Testis (tissue), 3 donors: Measurements from ENCODE around the gene C4BPB. TPM values are rescaled to one million over a fixed set of nuclear protein-coding genes. Genes with fewer than 3 reads are reported as not detected.

Experiments used
- DNase-seq: peaks from one replicate; pipeline ENCODE4 v3.0.0-alpha.2; 2019
- H3K27ac ChIP-seq, 2 donors: fragments of 200-600 bp; sonication (generic); one replicate each; pipeline ENCODE4 v1.5.1; 2019
- H3K27me3 ChIP-seq: fragments of 200-600 bp; sonication (generic); one replicate; pipeline ENCODE4 v1.5.1; 2019
- H3K36me3 ChIP-seq: fragments of 200-600 bp; sonication (generic); one replicate; pipeline ENCODE4 v1.5.1; 2017; ENCODE audit warnings: low read depth; ENCODE audit errors: missing control alignments
- H3K4me1 ChIP-seq: fragments of 200-600 bp; sonication (generic); one replicate; pipeline ENCODE4 v1.5.1; 2019
- H3K4me3 ChIP-seq, 2 donors: fragments of 200-600 bp; sonication (generic); one replicate each; pipeline ENCODE4 v1.5.1; 2017 to 2019
- H3K9me3 ChIP-seq: fragments of 200-600 bp; sonication (generic); one replicate; pipeline ENCODE4 v1.5.1; 2017
- CTCF ChIP-seq, 3 experiments: fragments of 450-650 bp in 2 of 3; fragments of 200-600 bp in 1 of 3; sonication (generic) in 1 of 3; IDR thresholded peaks; one replicate each; pipeline ENCODE4 v1.5.1; 2016 to 2019; ENCODE audit warnings: antibody characterized with exemption in 3 of 3, mild to moderate bottlenecking in 2 of 3, moderate library complexity in 1 of 3
- POLR2A ChIP-seq: fragments of 450-650 bp; IDR thresholded peaks from one replicate; pipeline ENCODE4 v1.6.1; 2017; ENCODE audit warnings: antibody characterized with exemption, mild to moderate bottlenecking, moderate library complexity
- WGBS, 2 donors: methylation state at CpG; one replicate each; pipeline ENCODE4 v1.1.5; 2018; 5-methylcytosine and 5-hydroxymethylcytosine counted together
- intact Hi-C: fragments of 100-400 bp; cut with DNase I; formaldehyde crosslinking; loops from one replicate; pipeline ENCODE4 v1.15.1; 2023; ENCODE audit warnings: low total_unique reads
- polyA plus RNA-seq: library from polyadenylated mRNA; stranded (reverse); fragments of 350-450 nt; fragmentation: Illumina TruSeq; extraction: RNeasy Lipid Tissue Mini Kit (QIAGEN cat#74804); gene quantifications from one replicate; pipeline ENCODE4 v1.2.3, GENCODE V29; 2014; ENCODE audit warnings: low read depth, low replicate concordance; ENCODE audit not compliant: insufficient read depth
- total RNA-seq, 2 donors: library from RNA; depleted of rRNA; stranded (reverse); fragments of >200 nt; gene quantifications; one replicate each; pipeline ENCODE4 v1.2.3, GENCODE V29; 2016

C4BPB gene
- total and polyA plus RNA-seq, 3 donors from 2014 or later: 0.63 to 1.6 (median 0.87) TPM

DNA sequence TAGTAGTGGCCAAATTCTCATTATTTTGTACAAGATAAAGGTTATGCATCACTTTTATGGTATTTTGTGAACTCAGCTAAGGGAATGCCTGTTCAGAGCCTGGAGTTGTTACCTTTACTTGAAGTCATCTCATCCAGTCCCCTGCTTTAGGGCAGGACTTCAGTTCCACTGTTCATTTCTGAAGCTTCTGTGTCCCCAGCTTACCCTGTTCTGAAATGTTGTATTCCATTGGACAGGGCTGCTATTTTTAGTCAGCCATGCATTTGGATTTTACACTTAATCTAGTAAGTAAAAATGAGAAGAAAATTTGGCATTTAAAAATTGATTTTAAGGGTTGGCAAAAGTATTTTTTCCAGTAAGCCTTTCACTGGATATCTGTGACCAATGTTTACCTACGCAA, 11.6 kb upstream of the C4BPB start:
- Histone ChIP-seq H3K9me3 (no peaks in the 10 kb centered on the region), H3K4me3 (no peak overlapping the region), H3K27ac (no peak overlapping the region), H3K4me1 (no peaks in the 10 kb centered on the region), H3K27me3 (no peaks in the 10 kb centered on the region), H3K36me3 (no peaks in the 10 kb centered on the region)
- intact Hi-C loops: no loop called here
- DNase-seq: no peak
- TF ChIP-seq CTCF (IDR thresholded peaks at IDR 0.05) (no peak), POLR2A (no peak)
- 93 to 100% methylated on average over 1 of the region's 1 CpG for WGBS, 2 donors

DNA sequence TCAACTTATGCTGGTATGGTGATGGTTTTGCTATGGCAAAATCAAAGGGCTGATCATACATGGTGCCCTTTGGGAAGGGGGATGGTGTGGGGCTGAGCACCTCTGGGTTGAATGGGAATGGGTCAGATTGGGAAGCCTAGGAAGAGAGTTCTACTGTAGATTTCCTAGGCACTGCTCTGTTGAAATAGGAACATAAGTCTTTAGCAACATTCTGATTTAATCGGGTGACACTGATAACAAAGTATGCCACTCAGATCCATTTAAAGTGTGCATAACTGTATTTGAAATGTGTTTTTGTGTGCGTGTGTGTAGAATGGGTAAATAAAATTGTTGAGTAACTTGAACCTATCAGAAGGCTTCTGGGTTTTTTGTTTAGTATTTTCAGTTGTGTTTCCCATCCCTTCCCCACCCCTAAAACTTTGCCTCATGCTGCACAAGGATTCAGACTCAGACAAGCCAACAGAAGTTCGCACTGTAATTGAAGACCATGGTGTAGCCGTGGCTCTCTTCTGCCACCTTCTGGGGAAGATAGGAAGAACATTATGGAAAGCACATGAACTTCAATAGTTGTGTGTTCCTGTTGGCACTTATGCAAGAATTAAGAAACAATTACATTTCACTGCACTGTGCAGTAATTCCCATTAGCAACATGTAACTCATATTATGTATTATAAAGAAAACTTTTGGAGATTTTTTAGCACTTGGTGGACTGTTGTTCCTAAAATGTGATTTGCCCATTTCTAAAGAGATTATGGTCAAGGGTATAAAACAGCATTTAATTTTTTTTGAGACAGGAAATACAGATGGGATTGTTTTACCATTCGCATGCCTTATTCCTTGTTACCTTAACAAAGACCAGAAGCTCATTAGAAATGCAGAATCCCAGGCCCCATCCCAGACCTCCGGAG, 10.9 kb upstream of the C4BPB start:
- H3K27me3 ChIP-seq: no peaks in the 10 kb centered on the region
- no peaks in the 10 kb centered on the region for H3K9me3 ChIP-seq
- H3K4me3 ChIP-seq: no peak overlapping the region
- no peaks in the 10 kb centered on the region for H3K36me3 ChIP-seq
- H3K27ac ChIP-seq: no peak overlapping the region
- peak; percentile 67 to 80 (median 76) for TF ChIP-seq CTCF (IDR thresholded peaks at IDR 0.05)
- TF ChIP-seq POLR2A: no peak
- intact Hi-C loops: no loop called here
- WGBS, 2 donors: 50 to 62% methylated on average over 6 of the region's 6 CpGs
- H3K4me1 ChIP-seq: no peaks in the 10 kb centered on the region
- peak; percentile 75 for DNase-seq

DNA sequence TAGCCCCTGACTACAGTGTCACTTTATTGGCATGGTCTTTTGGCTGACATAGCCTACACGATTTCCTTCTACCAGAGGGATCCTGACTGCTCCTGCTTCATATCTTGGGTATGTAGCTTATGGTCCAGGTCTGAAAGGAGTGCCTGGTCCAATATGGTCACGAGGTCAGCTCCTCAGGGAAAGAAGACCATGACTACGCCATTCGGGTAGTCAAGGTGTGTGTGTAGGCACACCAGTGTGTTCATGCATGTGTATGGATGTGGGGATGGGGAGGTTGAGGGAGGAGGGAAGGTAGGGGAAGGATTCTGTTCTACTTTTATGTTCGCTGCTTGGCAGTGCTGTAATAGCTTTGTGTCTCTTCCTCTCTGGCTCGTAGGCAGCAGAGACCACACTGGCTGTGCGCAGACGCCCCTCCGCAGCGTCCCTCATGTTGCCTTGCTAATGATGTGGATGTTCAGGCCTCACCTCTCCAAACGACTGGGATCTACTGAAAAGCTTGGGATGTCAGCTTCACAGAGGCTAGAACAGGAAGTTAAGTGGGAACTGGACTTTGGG, 10.0 kb upstream of the C4BPB start:
- no peaks in the 10 kb centered on the region for H3K36me3 ChIP-seq
- no peak for TF ChIP-seq CTCF (IDR thresholded peaks at IDR 0.05)
- TF ChIP-seq POLR2A: no peak
- no peaks in the 10 kb centered on the region for H3K27me3 ChIP-seq
- H3K9me3 ChIP-seq: no peaks in the 10 kb centered on the region
- H3K4me1 ChIP-seq: no peaks in the 10 kb centered on the region
- intact Hi-C loops: no loop called here
- H3K27ac ChIP-seq: no peak overlapping the region
- WGBS, 2 donors: 87 to 88% methylated on average over 11 of the region's 11 CpGs
- H3K4me3 ChIP-seq: no peak overlapping the region
- no peak for DNase-seq

DNA sequence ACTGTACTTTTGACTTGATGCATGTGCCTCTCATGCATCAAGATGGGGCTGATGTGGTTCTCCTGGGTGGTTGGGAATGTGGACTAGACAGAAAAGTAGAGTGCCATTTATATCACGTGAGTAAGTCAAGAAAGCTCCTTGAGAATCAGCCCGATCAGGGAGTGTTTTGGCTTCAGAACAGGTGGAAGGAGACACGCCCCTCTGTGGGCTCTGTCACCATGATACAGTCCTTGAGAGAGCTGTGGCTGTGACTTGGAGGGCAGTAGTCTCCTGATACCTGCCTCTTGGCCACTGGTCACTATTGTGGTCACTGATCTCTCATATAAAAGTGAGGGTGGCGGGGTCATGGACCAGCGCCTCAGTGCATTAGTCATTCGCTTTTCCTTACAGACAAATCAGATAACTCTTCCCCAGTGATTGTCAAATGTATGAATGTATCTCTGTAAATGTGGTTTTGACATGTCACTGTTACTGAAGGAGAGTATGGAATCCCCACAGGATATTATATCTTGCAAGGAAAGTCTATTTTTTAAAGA, 8.9 kb upstream of the C4BPB start:
- intact Hi-C loops: loop anchor here (10.0 kb wide), 1 partner anchor 325 kb away; no protein-coding TSS in a partner anchor

More for the DNA sequence above, 8.9 kb upstream of the C4BPB start:
- Histone ChIP-seq H3K27ac (no peak overlapping the region), H3K4me1 (peaks cover 5% of the 10 kb centered on the region), H3K4me3 (no peak overlapping the region), H3K27me3 (no peaks in the 10 kb centered on the region), H3K9me3 (no peaks in the 10 kb centered on the region), H3K36me3 (no peaks in the 10 kb centered on the region)
- TF ChIP-seq CTCF (IDR thresholded peaks at IDR 0.05) (no peak), POLR2A (no peak)
- WGBS, 2 donors: 88 to 94% methylated on average over 6 of the region's 6 CpGs
- no peak for DNase-seq
